ENCODE results near the gene PTGER3.

DNA sequence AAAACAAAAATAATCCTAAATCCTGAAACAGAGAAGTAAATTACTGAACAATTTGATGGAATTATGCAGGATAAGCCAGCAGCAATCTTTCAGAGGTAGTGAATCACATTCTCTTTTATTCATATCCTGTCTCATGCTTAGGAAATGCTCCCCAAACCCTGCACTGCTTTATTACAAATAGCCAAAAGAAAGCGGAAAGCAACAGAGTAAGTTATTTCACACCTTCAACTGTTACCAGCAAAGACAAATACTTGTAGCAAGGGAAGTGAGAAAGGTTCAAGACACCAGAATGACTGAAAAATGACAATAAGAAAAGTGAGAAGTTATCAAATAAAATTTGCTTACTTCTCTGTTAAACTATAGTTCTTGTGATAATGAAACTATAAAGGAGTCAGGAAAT lies 27.1 kb upstream of the PTGER3 start:
- TF ChIP-seq, protein P1, sequence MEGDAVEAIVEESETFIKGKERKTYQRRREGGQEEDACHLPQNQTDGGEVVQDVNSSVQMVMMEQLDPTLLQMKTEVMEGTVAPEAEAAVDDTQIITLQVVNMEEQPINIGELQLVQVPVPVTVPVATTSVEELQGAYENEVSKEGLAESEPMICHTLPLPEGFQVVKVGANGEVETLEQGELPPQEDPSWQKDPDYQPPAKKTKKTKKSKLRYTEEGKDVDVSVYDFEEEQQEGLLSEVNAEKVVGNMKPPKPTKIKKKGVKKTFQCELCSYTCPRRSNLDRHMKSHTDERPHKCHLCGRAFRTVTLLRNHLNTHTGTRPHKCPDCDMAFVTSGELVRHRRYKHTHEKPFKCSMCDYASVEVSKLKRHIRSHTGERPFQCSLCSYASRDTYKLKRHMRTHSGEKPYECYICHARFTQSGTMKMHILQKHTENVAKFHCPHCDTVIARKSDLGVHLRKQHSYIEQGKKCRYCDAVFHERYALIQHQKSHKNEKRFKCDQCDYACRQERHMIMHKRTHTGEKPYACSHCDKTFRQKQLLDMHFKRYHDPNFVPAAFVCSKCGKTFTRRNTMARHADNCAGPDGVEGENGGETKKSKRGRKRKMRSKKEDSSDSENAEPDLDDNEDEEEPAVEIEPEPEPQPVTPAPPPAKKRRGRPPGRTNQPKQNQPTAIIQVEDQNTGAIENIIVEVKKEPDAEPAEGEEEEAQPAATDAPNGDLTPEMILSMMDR (IDR thresholded peaks at IDR 0.05; ENCODE audit: low read depth, low read length, missing input control), result no peak
- TF ChIP-seq, protein P2, sequence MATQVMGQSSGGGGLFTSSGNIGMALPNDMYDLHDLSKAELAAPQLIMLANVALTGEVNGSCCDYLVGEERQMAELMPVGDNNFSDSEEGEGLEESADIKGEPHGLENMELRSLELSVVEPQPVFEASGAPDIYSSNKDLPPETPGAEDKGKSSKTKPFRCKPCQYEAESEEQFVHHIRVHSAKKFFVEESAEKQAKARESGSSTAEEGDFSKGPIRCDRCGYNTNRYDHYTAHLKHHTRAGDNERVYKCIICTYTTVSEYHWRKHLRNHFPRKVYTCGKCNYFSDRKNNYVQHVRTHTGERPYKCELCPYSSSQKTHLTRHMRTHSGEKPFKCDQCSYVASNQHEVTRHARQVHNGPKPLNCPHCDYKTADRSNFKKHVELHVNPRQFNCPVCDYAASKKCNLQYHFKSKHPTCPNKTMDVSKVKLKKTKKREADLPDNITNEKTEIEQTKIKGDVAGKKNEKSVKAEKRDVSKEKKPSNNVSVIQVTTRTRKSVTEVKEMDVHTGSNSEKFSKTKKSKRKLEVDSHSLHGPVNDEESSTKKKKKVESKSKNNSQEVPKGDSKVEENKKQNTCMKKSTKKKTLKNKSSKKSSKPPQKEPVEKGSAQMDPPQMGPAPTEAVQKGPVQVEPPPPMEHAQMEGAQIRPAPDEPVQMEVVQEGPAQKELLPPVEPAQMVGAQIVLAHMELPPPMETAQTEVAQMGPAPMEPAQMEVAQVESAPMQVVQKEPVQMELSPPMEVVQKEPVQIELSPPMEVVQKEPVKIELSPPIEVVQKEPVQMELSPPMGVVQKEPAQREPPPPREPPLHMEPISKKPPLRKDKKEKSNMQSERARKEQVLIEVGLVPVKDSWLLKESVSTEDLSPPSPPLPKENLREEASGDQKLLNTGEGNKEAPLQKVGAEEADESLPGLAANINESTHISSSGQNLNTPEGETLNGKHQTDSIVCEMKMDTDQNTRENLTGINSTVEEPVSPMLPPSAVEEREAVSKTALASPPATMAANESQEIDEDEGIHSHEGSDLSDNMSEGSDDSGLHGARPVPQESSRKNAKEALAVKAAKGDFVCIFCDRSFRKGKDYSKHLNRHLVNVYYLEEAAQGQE (IDR thresholded peaks at IDR 0.05), result no peak

All from liver (tissue), 2 donors.